ENCODE data around the gene BOD1. TPM values are rescaled to one million over a fixed set of nuclear protein-coding genes. Genes with fewer than 3 reads are reported as not detected.

Gene BOD1
- total and polyA plus RNA-seq, 8 donors: 8.2 to 58.4 (median 26.5) TPM

DNA sequence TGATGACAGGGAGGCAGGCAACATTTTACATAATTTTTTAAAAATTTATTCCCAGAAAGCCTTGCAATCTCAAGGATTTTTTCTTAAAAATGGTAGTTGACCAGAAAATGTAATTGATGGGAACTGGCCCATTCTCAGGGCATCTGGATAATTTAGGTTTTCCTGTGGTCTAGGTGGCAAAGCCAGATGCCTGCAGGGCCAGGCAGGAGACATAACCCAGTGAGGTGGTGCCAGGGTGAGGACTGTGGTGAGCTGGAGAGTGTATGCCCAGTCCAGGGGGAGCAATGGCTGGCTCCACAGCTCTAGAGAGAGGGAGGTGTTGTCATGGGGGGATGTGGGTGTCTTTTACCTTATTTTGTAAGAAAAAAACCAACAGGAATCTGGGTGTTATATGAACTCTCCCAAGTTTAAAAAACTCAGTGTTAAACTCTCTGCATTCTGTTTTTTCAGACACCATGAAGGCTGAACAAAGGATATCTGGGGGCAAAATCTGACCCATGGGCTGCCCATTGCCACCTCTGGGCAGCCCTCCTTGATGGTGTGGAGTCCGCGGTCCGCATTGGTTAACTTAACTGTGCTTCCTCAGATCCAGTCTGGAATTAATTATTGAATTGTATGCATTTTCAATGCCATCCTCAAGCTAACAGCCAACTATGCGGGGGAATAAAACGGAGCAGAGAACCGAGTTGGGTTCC, 43.9 kb downstream of the BOD1 start:
- no peak for DNase-seq
- Histone ChIP-seq H3K4me1 (peaks cover 7 to 13% (median 10%) of the 10 kb centered on the region in 4 donors), H3K27ac (no peak overlapping the region), H3K9me3 (peaks cover 0 to 10% (median 8%) of the 10 kb centered on the region in 4 donors), H3K27me3 (peaks cover 0 to 14% (median 0%) of the 10 kb centered on the region in 3 donors), H3K4me3 (no peak overlapping the region), H3K36me3 (no peaks in the 10 kb centered on the region)
- 25 to 35% (median 27%) methylated on average over 6 of the region's 6 CpGs for WGBS, 5 donors
- intact Hi-C loops (cut with DNase I; ENCODE audit: low total_unique reads): loop anchor here (5.0 kb wide), 1 partner anchor 280 kb away; no protein-coding TSS in a partner anchor
- TF ChIP-seq, protein P1, sequence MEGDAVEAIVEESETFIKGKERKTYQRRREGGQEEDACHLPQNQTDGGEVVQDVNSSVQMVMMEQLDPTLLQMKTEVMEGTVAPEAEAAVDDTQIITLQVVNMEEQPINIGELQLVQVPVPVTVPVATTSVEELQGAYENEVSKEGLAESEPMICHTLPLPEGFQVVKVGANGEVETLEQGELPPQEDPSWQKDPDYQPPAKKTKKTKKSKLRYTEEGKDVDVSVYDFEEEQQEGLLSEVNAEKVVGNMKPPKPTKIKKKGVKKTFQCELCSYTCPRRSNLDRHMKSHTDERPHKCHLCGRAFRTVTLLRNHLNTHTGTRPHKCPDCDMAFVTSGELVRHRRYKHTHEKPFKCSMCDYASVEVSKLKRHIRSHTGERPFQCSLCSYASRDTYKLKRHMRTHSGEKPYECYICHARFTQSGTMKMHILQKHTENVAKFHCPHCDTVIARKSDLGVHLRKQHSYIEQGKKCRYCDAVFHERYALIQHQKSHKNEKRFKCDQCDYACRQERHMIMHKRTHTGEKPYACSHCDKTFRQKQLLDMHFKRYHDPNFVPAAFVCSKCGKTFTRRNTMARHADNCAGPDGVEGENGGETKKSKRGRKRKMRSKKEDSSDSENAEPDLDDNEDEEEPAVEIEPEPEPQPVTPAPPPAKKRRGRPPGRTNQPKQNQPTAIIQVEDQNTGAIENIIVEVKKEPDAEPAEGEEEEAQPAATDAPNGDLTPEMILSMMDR (IDR thresholded peaks at IDR 0.05): no peak
- TF ChIP-seq EP300 (IDR thresholded peaks at IDR 0.05) (no peak), POLR2AphosphoS5 (IDR thresholded peaks at IDR 0.05) (no peak), POLR2A (IDR thresholded peaks at IDR 0.05) (no peak)

DNA sequence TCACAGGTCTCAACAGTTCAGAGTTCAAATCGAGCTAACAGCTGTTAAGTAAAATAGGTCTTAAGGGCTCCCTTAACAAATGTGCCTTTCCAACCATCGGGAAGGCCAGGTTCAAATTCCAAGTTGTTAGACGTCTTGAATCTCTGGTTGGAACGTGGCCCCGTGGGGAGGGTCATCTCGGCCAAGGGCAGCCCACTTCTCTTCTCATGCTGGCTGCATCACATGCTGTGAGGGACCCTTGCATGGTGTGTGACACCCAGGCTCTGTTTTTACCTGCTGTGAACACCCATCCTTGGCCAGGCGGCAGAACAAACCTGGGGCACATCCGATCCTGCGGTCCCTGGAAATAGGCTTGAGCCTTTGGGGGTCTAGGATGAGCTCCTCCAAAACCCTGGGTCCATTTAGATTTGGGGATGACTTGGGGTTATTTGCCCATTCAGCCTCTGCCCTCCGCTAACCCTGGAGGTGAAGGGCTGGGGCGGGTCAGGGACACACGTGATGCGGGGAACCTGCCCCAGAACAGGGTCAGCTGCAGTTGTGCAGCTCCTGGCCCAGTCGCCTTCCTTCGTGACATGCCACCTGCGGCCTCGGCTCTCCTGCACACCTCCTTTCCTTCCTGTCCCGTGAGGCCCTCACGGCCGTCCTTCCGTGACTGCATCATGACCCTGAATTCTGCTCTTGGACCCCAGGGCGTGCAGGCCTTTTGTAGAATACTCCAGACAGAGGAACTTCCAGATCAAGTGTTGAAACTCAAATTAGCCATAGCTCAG, 45.9 kb downstream of the BOD1 start:
- Histone ChIP-seq H3K27me3 (peaks cover 0 to 14% (median 0%) of the 10 kb centered on the region in 3 donors), H3K9me3 (peaks cover 0 to 10% (median 8%) of the 10 kb centered on the region in 4 donors), H3K4me3 (no peak overlapping the region), H3K36me3 (no peaks in the 10 kb centered on the region), H3K27ac (no peak overlapping the region), H3K4me1 (peaks cover 7 to 13% (median 10%) of the 10 kb centered on the region in 4 donors)
- 79 to 83% (median 81%) methylated on average over 21 to 22 of the region's 22 CpGs for WGBS, 5 donors
- DNase-seq: no peak
- TF ChIP-seq, protein P1 (IDR thresholded peaks at IDR 0.05): no peak
- TF ChIP-seq POLR2AphosphoS5 (IDR thresholded peaks at IDR 0.05): no peak
- TF ChIP-seq POLR2A (IDR thresholded peaks at IDR 0.05): no peak
- TF ChIP-seq EP300 (IDR thresholded peaks at IDR 0.05): no peak
- intact Hi-C loops (cut with DNase I; ENCODE audit: low total_unique reads): loop anchor here (5.0 kb wide), 1 partner anchor 278 kb away; no protein-coding TSS in a partner anchor

DNA sequence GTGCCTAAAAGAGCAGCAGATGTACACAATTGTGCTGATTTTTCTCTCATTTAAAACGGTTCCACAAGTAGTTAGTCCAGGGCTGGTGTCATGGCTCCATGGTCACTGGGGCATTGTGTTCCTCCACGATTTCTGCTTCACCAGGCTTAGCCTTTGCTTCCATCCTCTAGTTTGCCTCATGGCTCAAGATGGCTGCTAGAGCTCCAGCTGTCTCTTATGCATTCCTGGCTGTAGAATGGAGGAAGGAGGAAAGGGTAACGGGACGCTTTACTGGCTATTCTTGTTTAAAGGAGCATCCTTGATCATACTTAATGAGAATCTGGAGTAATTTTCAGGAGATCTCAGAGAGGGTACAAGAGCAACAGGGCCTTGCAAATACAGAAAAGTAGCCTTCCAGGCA, 47.7 kb downstream of the BOD1 start:
- Histone ChIP-seq H3K36me3 (no peaks in the 10 kb centered on the region), H3K27ac (no peak overlapping the region), H3K4me3 (no peak overlapping the region), H3K4me1 (peaks cover 7 to 13% (median 10%) of the 10 kb centered on the region in 4 donors), H3K9me3 (peaks cover 0 to 10% (median 8%) of the 10 kb centered on the region in 4 donors), H3K27me3 (peaks cover 0 to 14% (median 0%) of the 10 kb centered on the region in 3 donors)
- 77 to 86% (median 81%) methylated on average over 4 of the region's 4 CpGs for WGBS, 5 donors
- DNase-seq: no peak
- intact Hi-C loops (cut with DNase I; ENCODE audit: low total_unique reads): no loop called here
- TF ChIP-seq POLR2AphosphoS5 (IDR thresholded peaks at IDR 0.05) (no peak), EP300 (IDR thresholded peaks at IDR 0.05) (no peak), POLR2A (IDR thresholded peaks at IDR 0.05) (no peak)
- TF ChIP-seq, protein P1 (IDR thresholded peaks at IDR 0.05): no peak

DNA sequence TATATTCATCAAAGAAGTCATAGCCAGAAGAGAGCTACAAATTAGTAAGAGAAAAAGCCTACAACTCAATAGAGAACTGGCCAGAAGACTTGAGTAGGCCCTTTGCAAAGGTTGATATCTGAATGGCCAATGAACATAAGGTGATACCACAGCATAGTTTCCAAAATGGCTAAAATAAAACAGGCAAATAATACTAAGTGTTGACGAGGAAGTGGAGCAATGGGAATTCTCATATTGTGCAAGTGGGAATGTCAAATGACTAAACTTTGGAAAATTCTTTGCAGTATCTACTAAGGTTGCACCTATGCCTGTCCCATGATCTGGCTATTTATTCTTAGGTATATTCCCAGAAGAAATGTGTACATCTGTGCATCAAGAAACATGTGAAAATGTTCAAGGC, 48.3 kb downstream of the BOD1 start:
- Histone ChIP-seq H3K36me3 (no peaks in the 10 kb centered on the region), H3K9me3 (peaks cover 0 to 10% (median 8%) of the 10 kb centered on the region in 4 donors), H3K27ac (no peak overlapping the region), H3K4me3 (no peak overlapping the region), H3K4me1 (peaks cover 6 to 11% (median 7%) of the 10 kb centered on the region in 4 donors), H3K27me3 (peaks cover 0 to 12% (median 0%) of the 10 kb centered on the region in 3 donors)
- DNase-seq: no peak
- no peak for TF ChIP-seq POLR2A (IDR thresholded peaks at IDR 0.05)
- no peak for TF ChIP-seq EP300 (IDR thresholded peaks at IDR 0.05)
- TF ChIP-seq POLR2AphosphoS5 (IDR thresholded peaks at IDR 0.05): no peak
- TF ChIP-seq, protein P1 (IDR thresholded peaks at IDR 0.05): no peak
- intact Hi-C loops (cut with DNase I; ENCODE audit: low total_unique reads): no loop called here
- WGBS, 5 donors: 92 to 100% (median 98%) methylated on average over 1 of the region's 1 CpG
